DMS153 (cell line): ENCODE results near the gene RALY.
"Not testable (repeated sequence)": the region's sequence is repeated elsewhere in the genome, so short reads cannot be mapped to it uniquely, and the experiment has no call there.

ENCODE experiments used
- DNase-seq: peaks from one replicate; lab custom pipeline; 2025; lab: John Stamatoyannopoulos, UW

Gene RALY

DNA sequence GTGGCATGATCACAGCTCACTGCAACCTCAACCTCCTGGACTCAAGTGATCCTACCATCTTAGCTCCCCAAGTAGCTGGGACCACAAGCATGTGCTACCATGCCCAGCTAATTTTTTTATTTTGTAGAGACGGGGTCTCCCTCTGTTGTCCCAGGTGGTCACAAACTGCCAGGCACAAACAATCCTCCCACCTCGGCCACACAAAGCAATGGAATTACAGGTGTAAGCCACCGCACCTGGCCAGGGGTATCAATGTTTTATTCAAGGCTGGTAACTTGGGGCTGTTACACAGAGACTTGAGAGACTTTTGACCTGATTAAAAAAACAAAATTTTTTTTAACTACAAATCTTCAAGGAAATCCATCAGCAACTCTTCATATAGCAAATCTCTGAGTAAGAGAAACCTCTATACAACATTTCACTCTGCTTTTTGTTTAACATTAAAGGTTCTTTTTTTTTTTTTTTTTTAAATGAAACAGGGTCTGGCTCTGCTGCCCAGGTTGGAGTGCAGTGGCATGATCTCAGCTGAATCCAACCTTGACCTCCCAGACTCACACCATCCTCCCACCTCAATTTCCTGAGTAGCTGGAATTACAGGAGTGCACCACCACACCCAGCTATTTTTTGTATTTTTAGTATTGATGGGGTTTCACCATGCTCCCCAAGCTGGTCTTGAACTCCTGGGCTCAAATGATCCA lies 112.4 kb downstream of the RALY start:
- DNase-seq: no peak

DNA sequence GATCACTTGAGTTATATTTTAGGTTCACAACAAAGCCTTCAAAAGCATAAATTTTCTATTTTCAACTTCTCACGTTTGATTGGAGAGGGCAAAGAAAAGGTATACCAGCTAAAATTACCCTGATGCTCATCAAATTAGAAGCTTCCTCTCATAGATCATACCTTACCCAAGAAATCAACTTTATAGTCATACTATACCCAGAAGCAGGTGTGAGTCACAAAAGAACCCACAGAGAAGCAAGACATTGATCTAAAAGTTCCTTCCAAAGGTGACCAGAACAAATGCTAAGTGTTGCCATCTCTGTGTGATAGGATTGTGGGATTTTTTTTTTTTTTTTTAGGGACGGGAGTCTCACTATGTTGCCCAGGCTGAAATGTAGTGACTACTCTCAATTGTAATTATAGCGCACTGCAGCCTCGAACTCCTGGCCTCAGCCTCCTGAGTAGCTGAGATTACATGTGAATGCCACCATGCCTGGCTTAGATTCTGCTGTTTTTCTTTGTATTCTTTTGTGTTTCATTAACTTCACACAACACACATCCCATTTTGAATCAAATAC lies 115.0 kb downstream of the RALY start:
- DNase-seq: no peak

DNA sequence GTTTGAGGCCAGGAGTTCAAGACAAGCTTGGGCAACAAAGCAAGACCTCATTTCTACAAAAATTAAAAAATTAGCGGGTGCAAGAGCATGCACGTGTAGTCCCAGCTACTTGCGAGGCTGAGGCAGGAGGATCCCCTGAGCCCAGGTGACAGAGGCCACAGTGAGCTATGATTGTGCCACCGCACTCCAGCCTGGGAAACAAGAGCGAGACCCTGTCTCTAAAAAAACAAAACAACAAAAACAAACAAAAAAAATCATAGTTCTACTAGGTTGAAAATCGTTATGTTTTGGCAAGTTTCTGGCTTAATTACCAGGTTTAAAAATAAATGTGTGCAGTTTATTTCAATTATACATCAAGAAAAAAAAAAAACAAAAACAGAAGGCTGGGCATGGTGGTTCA lies 115.7 kb downstream of the RALY start:
- DNase-seq: no peak

DNA sequence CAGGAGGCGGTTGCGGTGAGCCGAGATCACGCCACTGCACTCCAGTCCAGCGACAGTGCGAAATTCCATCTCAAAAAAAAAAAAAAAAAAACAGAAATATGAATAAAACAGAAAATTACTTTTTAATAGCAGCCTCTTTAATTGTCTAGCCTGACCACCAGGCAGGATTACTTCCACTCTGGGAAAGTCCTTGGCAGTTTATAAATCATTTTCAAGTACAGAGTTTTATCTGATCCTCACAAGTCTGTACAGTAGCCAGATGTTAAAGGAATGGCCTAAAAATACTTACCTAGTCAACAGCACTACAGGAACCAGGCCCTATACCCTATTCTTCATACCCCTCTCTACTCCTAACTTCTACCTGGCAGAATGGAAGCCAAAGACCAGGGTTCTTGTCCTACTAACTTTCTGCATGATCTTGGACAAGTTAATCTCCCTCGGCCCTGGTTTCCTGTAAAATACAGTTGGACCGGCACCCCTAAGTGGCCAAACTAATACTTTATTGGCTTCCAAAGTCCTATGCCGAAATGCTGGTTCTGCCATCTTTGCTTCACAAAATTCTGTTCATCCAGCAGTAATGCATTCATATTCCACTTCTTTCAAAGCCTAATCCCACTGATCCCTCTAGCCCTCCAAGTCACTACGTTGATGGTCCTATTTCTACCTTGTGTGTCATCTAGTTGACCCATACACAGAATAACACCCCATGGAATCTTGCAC lies 116.5 kb downstream of the RALY start:
- no peak for DNase-seq

DNA sequence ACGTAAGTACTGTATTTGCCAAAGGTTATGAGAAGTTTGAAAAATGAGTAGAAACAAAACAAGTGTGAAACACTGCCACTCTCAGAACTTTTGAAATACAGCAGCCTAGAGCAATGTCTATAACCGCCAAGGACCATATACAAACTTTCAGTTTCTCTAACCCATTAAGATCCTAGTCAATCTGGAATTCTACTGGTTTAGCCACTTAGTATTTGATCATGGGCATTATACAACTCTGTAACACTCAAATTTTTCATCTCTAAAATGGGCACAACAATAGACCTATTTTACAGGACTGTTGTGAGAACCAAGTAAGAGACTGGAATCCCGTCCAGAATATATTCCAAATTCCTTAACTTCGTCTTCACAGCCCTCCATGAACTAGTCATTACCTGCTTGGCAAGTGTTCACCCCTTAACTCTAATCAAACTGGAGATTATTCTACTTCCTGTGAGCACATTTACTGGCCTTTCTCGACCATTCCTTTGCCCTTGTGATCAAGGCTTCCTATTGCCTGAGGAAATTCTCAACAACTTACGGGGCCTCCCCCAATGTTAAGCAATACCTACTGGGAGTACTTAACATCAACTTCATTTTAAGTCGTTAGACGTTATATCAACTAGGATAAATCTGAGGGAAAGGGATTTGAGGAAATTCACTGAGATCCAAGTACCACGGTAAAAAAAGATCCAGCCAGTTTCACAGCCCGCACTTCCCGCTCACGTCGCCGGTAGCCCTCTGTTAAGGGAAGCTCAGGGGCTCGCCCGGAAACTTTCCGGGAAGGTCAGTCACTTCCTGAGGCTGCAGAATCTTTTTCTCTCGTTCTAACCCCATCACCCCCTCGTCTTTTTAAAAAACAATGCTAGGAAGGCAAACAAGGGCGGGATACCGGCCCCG lies 117.3 kb downstream of the RALY start:
- no peak for DNase-seq

DNA sequence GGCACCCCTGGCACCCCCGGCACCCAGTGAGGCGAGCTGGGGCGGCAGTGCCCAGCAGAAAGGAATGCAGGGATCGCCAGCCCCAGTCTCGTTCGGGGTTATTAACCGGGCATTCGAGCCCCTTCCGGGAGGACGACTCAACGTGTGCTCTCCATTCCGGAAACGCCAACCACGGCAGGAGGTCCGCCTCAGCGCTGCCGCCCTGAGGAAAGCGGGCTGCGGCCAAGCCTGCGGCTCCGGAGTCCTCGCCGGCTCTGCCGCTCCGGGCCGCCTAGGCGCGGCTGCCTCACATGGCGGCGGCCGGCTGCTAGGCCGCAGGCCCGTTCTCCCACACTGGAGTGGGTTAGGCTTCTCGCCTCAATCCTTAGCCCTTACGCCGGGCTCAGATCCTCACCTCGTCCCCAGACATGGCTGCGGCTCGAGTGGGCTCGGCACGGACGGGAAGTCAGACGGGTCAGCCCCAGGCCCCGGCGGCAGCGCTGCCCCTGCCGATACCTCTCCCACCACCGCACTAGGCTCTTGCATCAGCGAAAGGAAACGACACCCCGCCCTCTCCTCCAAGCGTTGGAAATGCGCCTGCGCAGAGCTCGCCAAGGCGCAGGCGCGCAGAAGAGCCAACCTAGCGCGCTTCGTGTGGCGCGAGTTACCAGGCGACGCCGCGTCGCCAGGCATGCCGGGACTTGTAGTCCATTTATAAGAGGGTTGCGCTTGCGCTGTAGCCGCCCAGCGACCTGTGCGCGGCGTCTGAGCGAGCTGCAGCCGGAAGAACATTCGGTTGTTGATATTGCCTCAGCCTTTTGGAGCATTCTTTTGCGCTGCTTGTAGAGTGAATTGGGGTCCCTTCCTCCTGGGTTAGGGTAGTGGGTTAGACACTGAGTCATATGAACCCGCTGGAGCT lies 118.2 kb downstream of the RALY start, which contains the start of gene EIF2S2:
Gene EIF2S2 (minus strand): TSS at position 542 of the 898 bp plus-strand sequence. CDS start 133 bp downstream, at position 409.
- peak; percentile 98 for DNase-seq

DNA sequence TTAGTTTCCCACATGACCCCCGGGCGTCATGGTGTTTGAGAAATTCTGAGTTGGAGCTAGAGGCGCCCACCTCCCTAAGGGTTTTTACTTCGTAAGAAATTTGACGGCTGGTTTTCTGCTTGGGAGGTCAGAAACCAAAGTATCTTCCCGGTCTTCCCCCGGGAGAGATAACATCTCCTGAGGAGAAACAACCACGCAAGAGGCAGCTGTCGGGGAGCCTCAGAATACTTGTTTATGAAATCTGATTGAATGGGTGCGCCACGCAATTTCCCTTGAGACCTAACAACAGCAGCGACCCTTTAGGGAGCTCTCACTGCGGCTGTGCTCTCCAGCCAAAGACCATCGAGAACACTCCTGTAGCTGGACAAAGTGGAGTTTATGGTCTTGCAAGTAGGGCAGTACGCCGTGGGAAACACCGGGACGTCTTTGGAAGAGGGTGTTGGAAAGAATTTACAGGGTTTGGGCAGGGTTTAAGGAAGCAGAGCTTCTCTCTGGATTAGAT lies 118.9 kb downstream of the RALY start:
- DNase-seq: no peak

DNA sequence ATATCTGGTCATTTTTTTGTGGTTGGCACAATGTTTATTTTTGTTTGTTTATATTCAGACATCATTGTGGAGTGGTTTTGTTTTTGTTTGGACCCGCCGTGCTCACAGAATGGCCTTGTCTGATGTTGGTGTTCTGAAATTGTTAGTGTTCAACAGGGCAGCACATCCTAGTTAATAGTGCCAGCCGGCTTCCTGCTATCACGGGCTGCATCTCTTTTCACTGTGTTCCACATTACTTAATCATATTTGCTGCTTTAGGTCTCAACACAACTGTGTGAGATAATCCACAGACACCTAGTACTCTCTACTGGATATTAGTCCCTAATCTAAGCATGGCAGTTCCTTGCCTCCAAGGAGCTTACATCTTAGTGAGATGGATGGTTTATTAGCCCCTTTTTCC lies 121.1 kb downstream of the RALY start:
- no peak for DNase-seq

DNA sequence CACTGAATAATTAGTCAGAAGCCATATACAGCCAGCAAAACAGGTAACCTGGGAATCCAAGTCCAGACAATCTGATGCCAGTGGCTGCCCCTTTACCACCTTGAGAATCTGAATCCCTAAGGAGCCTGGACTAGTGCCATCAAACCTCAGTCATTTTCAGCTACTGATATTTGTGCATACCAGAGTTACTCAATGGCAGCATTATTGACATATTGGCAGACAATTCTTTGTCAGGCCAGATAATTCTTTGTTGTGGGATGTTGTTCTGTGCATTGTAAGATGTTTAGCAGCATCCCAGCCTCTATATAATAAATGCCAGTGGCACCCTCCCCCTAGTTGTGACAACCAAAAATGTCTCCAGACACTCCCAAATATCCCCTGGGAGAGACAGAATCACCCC lies 121.5 kb downstream of the RALY start:
- no peak for DNase-seq

DNA sequence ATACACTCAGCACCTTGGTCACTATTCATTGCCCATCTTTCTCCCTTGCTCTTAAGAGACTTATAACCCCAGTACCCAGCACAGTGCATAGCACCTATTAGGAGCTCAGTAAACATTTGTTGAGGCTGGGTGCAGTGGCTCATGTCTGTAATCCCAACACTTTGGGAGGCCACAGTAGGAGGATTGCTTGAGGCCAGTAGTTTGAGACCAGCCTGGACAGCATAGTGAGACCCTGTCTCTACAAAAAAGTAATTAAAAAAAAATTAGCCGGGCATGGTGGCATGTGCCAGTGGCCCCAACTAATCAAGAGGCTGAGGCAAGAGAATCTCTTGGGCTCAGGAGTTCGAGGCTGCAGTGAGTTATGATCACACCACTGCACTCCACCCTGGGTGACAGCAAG lies 126.5 kb downstream of the RALY start:
- DNase-seq: no peak

DNA sequence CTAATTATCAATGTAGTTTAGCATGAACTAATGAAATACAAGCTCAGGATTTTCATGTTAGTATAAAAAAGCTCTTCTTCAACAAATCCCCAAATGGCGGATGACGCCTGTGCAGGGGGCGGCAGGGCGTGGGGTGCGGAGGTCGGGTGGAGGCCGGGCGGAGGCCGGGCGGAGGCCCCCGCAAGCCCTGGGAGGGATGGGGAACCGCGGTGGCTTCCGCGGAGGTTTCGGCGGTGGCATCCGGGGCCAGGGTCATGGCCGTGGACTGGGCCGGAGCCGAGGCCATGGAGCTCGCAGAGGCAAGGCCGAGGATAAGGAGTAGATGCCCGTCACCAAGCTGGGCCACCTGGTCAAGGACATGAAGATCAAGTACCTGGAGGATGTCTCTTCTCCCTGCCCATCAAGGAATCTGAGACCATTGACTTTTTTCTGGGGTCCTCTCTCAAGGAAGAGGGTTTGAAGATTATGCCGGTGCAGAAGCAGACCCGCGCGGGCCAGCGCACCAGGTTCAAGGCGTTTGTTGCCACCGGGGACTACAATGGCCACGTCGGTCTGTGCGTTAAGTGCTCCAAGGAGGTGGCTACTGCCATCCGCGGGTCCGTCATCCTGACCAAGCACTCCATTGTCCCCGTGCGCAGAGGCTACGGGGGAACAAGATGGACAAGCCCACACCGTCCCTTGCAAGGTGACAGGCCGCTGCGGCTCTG lies 128.7 kb downstream of the RALY start:
- DNase-seq: no peak

DNA sequence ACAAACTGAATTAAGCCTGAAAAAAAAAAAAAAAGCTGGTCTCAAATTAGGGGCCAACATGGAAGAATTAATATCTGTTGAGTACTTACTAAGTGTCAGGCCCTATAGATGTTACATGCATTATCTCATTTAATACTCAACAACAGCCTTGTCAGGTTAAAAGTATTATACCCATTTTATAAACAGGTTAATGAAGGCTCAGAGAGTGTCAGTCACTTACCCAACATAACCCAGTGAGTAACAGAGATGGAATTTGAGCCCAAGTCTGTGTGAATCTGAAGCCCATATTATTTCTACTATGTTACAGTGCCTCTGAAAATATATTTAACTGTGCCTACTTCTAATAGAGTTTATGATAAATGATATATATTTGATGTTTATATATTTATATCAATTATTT lies 129.6 kb downstream of the RALY start:
- no peak for DNase-seq

DNA sequence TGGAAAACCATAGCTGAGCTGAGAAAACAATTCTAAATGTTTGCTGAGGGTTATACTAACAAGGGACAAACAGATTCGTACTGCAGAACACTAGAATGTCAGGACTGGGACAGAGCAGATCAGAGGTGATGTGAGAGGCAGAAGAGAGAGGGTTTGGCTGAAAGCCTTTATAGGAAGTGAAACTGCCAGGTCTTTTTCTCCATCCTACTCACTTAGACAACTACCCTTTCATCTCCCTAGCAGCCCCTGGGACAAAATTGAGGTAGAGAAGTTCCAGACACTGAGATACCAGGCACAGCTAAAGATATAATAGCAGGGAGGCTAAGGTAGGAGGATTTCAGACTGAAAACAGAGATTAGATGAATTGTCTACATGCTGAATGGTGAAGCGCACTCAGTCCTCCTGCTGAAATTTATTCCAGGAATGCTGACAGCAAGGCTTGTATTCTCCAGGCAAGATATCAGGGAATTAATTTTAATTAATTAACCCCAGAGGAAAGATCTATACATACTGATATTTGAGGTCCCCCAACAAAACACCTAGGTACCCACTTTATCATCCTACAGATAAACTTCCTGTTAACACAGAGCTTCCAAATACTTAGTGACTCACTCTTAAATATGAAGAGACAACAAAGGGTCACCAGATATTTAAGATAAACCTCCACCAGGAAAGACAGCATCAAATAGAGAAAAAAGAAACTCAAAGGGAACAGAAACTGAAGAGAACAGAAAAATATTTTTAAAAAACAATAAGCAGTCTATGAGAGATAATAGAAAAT lies 130.9 kb downstream of the RALY start:
- DNase-seq: no peak

DNA sequence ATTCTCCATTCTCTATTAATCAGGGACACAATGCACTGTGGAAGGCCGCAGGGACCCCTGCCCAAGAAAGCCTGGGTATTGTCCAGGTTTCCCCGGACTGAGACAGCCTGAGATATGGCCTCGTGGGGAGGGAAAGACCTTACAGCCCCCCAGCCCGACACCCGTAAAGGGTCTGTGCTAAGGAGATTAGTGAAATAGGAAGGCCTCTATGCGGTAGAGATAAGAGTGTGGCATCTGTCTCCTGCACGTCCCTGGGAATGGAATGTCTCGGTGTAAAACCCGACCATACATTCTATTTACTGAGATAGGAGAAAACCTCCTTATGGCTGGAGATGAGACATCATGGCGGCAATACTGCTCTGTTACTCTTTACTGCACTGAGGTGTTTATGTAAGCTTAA lies 134.1 kb downstream of the RALY start:
- DNase-seq: no peak

DNA sequence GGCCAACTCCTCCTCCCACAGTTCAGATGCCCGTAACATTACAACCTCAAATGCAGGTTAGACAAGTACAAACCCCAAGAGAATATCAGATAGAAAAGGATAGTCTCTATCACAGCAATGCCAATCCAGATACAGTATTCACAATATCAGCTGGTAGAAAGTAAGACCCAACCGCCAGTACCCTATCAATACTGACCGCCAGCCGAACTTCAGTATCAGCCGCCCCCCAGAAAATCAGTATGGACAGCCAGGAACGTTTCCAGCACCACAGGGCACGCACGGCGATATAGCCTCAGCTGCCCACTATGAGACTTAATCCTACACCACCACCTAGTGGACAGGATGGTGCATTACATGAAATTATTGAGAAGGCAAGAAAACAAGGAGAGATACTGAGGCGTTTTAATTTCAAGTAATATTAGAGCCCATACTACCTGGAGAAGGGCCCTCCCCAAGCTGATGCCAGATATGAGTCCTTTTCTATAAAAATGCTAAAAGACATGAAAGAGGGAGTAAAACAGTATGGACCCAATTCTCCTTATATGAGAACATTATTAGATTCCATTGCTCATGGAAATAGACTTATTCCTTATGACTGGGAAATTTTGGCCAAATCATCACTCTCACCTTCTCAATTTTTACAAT lies 135.9 kb downstream of the RALY start:
- peak; percentile 69 for DNase-seq

DNA sequence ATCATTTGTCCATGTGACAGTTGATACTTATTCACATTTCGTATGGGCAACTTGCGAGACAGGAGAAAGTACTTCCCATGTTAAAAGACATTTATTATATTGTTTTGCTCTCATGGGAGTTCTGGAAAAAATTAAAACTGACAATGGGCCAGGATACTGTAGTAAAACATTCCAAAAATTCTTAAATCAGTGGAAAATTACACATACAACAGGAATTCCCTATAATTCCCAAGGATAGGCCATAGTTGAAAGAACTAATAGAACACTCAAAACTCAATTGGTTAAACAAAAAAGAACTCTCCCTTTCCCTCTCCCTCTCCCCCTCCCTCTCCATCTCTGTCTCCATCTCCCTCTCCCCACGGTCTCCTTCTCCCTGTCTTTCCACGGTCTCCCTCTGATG lies 137.8 kb downstream of the RALY start:
- DNase-seq: no peak

DNA sequence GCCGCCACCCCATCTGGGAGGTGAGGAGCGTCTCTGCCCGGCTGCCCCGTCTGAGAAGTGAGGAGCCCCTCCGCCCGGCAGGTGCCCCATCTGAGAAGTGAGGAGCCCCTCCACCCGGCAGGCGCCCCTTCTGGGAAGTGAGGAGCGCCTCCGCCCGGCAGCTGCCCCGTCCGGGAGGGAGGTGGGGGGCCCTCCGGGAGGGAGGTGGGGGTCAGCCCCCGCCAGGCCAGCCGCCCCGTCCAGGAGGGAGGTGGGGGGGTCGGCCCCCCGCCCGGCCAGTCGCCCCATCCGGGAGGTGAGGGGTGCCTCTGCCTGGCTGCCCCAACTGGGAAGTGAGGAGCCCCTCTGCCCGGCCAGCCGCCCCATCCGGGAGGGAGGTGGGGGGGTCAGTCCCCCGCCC lies 138.8 kb downstream of the RALY start:
- DNase-seq: not testable (repeated sequence)

DNA sequence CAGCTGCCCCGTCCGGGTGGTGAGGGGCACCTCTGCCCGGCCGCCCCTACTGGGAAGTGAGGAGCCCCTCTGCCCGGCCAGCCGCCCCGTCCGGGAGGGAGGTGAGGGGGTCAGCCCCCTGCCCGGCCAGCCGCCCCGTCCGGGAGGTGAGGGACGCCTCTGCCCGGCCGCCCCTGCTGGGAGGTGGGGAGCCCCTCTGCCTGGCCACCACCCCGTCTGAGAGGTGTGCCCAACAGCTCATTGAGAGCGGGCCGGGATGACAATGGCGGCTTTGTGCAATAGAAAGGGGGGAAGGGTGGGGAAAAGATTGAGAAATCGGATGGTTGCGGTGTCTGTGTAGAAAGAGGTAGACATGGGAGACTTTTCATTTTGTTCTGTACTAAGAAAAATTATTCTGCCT lies 139.2 kb downstream of the RALY start:
- not testable (repeated sequence) for DNase-seq

DNA sequence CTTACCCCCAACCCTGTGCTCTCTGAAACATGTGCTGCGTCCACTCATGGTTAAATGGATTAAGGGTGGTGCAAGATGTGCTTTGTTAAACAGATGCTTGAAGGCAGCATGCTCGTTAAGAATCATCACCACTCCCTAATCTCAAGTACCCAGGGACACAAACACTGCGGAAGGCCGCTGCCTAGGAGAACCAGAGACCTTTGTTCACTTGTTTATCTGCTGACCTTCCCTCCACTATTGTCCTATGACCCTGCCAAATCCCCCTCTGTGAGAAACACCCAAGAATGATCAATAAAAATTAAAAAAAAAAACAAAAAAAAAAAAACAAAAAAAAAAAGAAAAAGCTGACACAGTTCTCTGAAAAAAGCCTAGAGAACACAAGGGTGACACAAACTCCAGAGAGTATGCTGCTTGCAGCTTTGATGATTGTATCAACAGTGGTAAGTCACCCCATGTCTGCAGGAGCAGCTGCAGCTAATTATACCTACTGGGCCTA lies 139.7 kb downstream of the RALY start:
- peak; percentile 41 for DNase-seq
